K562 (cell line): ENCODE data around the gene ANKRD24. TPM values are rescaled to one million over a fixed set of nuclear protein-coding genes. Genes with fewer than 3 reads are reported as not detected.

Experiments
- ARID3A ChIP-seq: IDR thresholded peaks from 2 replicates; pipeline ENCODE4 v1.6.1; 2012; ENCODE audit warnings: low read depth, low read length, improper control_type of control experiment, borderline replicate concordance
- CREB1 ChIP-seq, 2 experiments: sonication (generic) in 1 of 2; formaldehyde crosslinking in 1 of 2; IDR thresholded peaks; 2 replicates each; pipeline versions ENCODE4 v1.6.1 to v1.8.0; 2012 to 2022; ENCODE audit warnings: inconsistent platforms in 1 of 2, mild to moderate bottlenecking in 1 of 2, missing genetic modification reagents in 1 of 2, moderate library complexity in 1 of 2
- HDAC1 ChIP-seq, 2 experiments: fragments of 450-650 bp; IDR thresholded peaks; 2 replicates each; pipeline ENCODE4 v1.6.1; 2016 to 2017; ENCODE audit warnings: inconsistent platforms in 1 of 2, mild to moderate bottlenecking in 1 of 2, moderate library complexity in 1 of 2
- HMGN3 ChIP-seq: IDR thresholded peaks from 2 replicates; pipeline ENCODE4 v1.6.1; 2011; ENCODE audit warnings: borderline replicate concordance, low read depth, mild to moderate bottlenecking, mixed read lengths, low read length; ENCODE audit not compliant: insufficient read length; ENCODE audit errors: extremely low read depth
- IRF9 ChIP-seq: fragments of 450-650 bp; IDR thresholded peaks from 2 replicates; pipeline ENCODE4 v1.6.1; 2016; ENCODE audit warnings: missing biosample characterization, missing genetic modification characterization
- KAT7 ChIP-seq: sonication (generic); formaldehyde crosslinking; IDR thresholded peaks from 2 replicates; pipeline ENCODE4 v1.8.0; 2022; ENCODE audit warnings: missing genetic modification reagents, mild to moderate bottlenecking, borderline replicate concordance
- MAX ChIP-seq: sonication (generic); formaldehyde crosslinking; IDR thresholded peaks from 2 replicates; pipeline ENCODE4 v1.9.0; 2022; ENCODE audit warnings: mild to moderate bottlenecking, missing genetic modification reagents
- SAFB ChIP-seq: fragments of 200-400 bp; formaldehyde crosslinking; IDR thresholded peaks from 2 replicates; pipeline ENCODE4 v1.6.1; 2017; ENCODE audit warnings: low read depth, low read length, borderline replicate concordance
- ZBTB5 ChIP-seq: fragments of 450-650 bp; IDR thresholded peaks from 2 replicates; pipeline ENCODE4 v1.6.1; 2017; ENCODE audit warnings: antibody characterized with exemption
- ZFP91 ChIP-seq: sonication (generic); formaldehyde crosslinking; IDR thresholded peaks from 2 replicates; pipeline ENCODE4 v1.8.0; 2022; ENCODE audit warnings: mild to moderate bottlenecking, missing genetic modification reagents
- ZNF263 ChIP-seq: sonication (generic); formaldehyde crosslinking; IDR thresholded peaks from 2 replicates; pipeline ENCODE4 v1.8.0; 2022; ENCODE audit warnings: mild to moderate bottlenecking, missing genetic modification reagents, borderline replicate concordance
- ZNF507 ChIP-seq: conservative IDR thresholded peaks from 2 replicates; pipeline ENCODE4 v1.6.1; 2017; ENCODE audit warnings: missing genetic modification characterization, missing compliant biosample characterization
- ZNF699 ChIP-seq: fragments of 250-450 bp; sonication (Bioruptor Pico); IDR thresholded peaks from 2 replicates; pipeline ENCODE4 v1.8.0; 2021; ENCODE audit warnings: mild to moderate bottlenecking, moderate library complexity; ENCODE audit not compliant: insufficient replicate concordance
- ZSCAN32 ChIP-seq: fragments of 450-650 bp; formaldehyde crosslinking; IDR thresholded peaks from 2 replicates; pipeline ENCODE4 v1.4.0; 2020; ENCODE audit warnings: mild to moderate bottlenecking, moderate library complexity
- polyA plus RNA-seq, 8 experiments: library from polyadenylated mRNA; depleted of rRNA in 4 of 8; stranded (reverse) in 5 of 8; unstranded in 3 of 8; fragments of >200 nt; fragmentation: Nextera tagmentation in 2 of 8; fragmentation: Illumina TruSeq in 1 of 8; extraction: Ambion mirVana in 2 of 8; extraction: Trizol in 1 of 8; gene quantifications; 2 replicates each; pipeline versions ENCODE4 v1.2.1 to v1.2.3, GENCODE V29; 2011 to 2014; ENCODE audit warnings: inconsistent platforms in 1 of 8, missing spikeins in 1 of 8
- total RNA-seq, 7 experiments: library from RNA; depleted of rRNA in 6 of 7; stranded (reverse); fragments of >200 nt in 6 of 7; fragmentation: Illumina TruSeq in 2 of 7; extraction: Trizol in 2 of 7; gene quantifications; 2 replicates each; pipeline versions ENCODE4 v1.2.1 to v1.2.3, GENCODE V29; 2011 to 2021; ENCODE audit warnings: low replicate concordance in 1 of 7

Gene ANKRD24
- total and polyA plus RNA-seq, 9 of the 15 experiments (the other 6 are each of a cell fraction or from before 2014, with no cell fraction given) = 0.07 to 0.12 (median 0.09) TPM; not detected in 5

GRCh38 chr19:4197625-4198466, 15.4 kb downstream of the ANKRD24 start (continued):
- TF ChIP-seq ARID3A (no peak), IRF9 (tag) (no peak), ZBTB5 (no peak), ZFP91 (0 out of 2 replicates have a peak, but pooled peaks have one; percentile 60), CREB1 (IDR thresholded peaks at IDR 0.05) (no peak), CREB1 (CRISPR knock-in tag; IDR thresholded peaks at IDR 0.05) (0 out of 2 replicates have a peak, but pooled peaks have one; percentile 36), ZNF699 (CRISPR knock-in tag) (no peak), MAX (CRISPR knock-in tag) (peak; percentile 97), ZNF507 (tag) (no peak), ZSCAN32 (no peak), HMGN3 (no peak), KAT7 (CRISPR knock-in tag) (no peak), SAFB (no peak), HDAC1 (IDR thresholded peaks at IDR 0.05) (peak in 1 of 2 experiments; percentile 42; a peak in 1 of 4 replicates), ZNF263 (peak; percentile 39; the same call in 1 of the 2 replicates)
